Naive thymus-derived CD4-positive, alpha-beta T cell (primary cell): Measurements from ENCODE around the gene ITGB2. TPM values are rescaled to one million over a fixed set of nuclear protein-coding genes. Genes with fewer than 3 reads are reported as not detected.
A peak's percentile ranks its signal among the peaks of the same experiment; 100 is the strongest.

ENCODE experiments used
- ATAC-seq: fragments of 150-1000 bp; cut with Tn5 transposase; 2 replicates; pipeline ENCODE4 v1.10.0; 2021; ENCODE audit warnings: mild to moderate bottlenecking, moderate library complexity
- CTCF ChIA-PET: fragments of 350-600 bp; sonication (Branson Sonifier 250); formaldehyde crosslinking; loops from one replicate; lab custom pipeline; 2021; ENCODE audit warnings: antibody characterized with exemption; lab: Charles Lee
- POLR2A ChIA-PET: fragments of 350-600 bp; sonication (Branson Sonifier 250); formaldehyde crosslinking; loops from one replicate; lab custom pipeline; 2021; ENCODE audit warnings: antibody characterized with exemption, inconsistent platforms; lab: Charles Lee
- DNase-seq, 9 donors: peaks; one replicate each; pipeline versions ENCODE4 v3.0.0 to v3.0.0-alpha.2; 2020 to 2022; ENCODE audit warnings: mixed read lengths in 1 of 9
- H3K27ac ChIP-seq: one replicate; pipeline ENCODE4 v1.7.0; 2013; ENCODE audit warnings: mild to moderate bottlenecking, low read depth, low read length, moderate library complexity
- H3K27me3 ChIP-seq, 2 donors: one replicate each; pipeline ENCODE4 v1.7.0; 2013; ENCODE audit warnings: low read length in 2 of 2, mild to moderate bottlenecking in 2 of 2, moderate library complexity in 2 of 2; ENCODE audit not compliant: control insufficient read depth in 2 of 2, insufficient read depth in 2 of 2
- H3K36me3 ChIP-seq, 3 experiments: 1 replicate in 2 of 3; 2 replicates in 1 of 3; pipeline ENCODE4 v1.7.0; 2013; ENCODE audit warnings: low read length in 3 of 3, mild to moderate bottlenecking in 3 of 3, moderate library complexity in 1 of 3; ENCODE audit not compliant: insufficient read depth in 3 of 3, control insufficient read depth in 2 of 3
- H3K4me1 ChIP-seq, 2 donors: one replicate each; pipeline ENCODE4 v1.7.0; 2013; ENCODE audit warnings: low read length in 2 of 2, mild to moderate bottlenecking in 2 of 2, moderate library complexity in 1 of 2; ENCODE audit not compliant: control insufficient read depth in 2 of 2, insufficient read depth in 2 of 2
- H3K4me3 ChIP-seq: 2 replicates; pipeline ENCODE4 v1.7.0; 2013; ENCODE audit warnings: mild to moderate bottlenecking, low read length
- H3K9me3 ChIP-seq, 3 experiments: 1 replicate in 2 of 3; 2 replicates in 1 of 3; pipeline ENCODE4 v1.7.0; 2013; ENCODE audit warnings: low read length in 3 of 3; ENCODE audit not compliant: control insufficient read depth in 2 of 3
- H3K27ac Mint-ChIP-seq, 9 donors: one replicate each; pipeline ENCODE4 v1.8.0; 2020 to 2022; ENCODE audit warnings: mixed read lengths in 9 of 9, mild to moderate bottlenecking in 8 of 9, moderate library complexity in 5 of 9, inconsistent platforms in 2 of 9
- H3K27me3 Mint-ChIP-seq, 5 donors: one replicate each; pipeline ENCODE4 v1.8.0; 2021 to 2022; ENCODE audit warnings: mixed read lengths in 5 of 5, mild to moderate bottlenecking in 1 of 5
- H3K36me3 Mint-ChIP-seq, 5 donors: one replicate each; pipeline ENCODE4 v1.8.0; 2020 to 2022; ENCODE audit warnings: mixed read lengths in 5 of 5, mild to moderate bottlenecking in 3 of 5, inconsistent platforms in 1 of 5
- H3K4me1 Mint-ChIP-seq, 7 donors: one replicate each; pipeline ENCODE4 v1.8.0; 2020 to 2022; ENCODE audit warnings: mixed read lengths in 7 of 7, mild to moderate bottlenecking in 3 of 7, inconsistent platforms in 1 of 7
- H3K4me3 Mint-ChIP-seq, 10 donors: one replicate each; pipeline ENCODE4 v1.8.0; 2020 to 2022; ENCODE audit warnings: mild to moderate bottlenecking in 10 of 10, mixed read lengths in 10 of 10, moderate library complexity in 6 of 10, inconsistent platforms in 2 of 10
- H3K9me3 Mint-ChIP-seq, 11 donors: one replicate each; pipeline ENCODE4 v1.8.0; 2020 to 2022; ENCODE audit warnings: mixed read lengths in 11 of 11, mild to moderate bottlenecking in 4 of 11, inconsistent platforms in 1 of 11, moderate library complexity in 1 of 11
- intact Hi-C, 2 donors: fragments of 100-400 bp; cut with micrococcal nuclease; formaldehyde crosslinking; loops; one replicate each; pipeline ENCODE4 v1.15.1; 2023
- polyA plus RNA-seq, 2 donors: library from polyadenylated mRNA; unstranded; fragments of 300-500 nt; fragmentation: Illumina TruSeq; gene quantifications; one replicate each; pipeline ENCODE4 v1.2.3, GENCODE V29; 2021
- total RNA-seq, 6 experiments: library from RNA in 5 of 6; stranded (reverse) in 5 of 6; gene quantifications; 1 replicate in 5 of 6; 2 replicates in 1 of 6; pipeline ENCODE4 v1.2.3 and lab custom pipeline; 2021 to 2026

The ITGB2 gene
- total and polyA plus RNA-seq, 7 experiments from 2014 or later: 280 to 877 (median 459) TPM

- Histone ChIP-seq H3K36me3 (peaks cover 0 to 68% (median 4%) of the 10 kb centered on the region in 3 experiments), H3K27me3 (no peaks in the 10 kb centered on the region), H3K9me3 (no peaks in the 10 kb centered on the region), H3K4me1 (peaks cover under 1% of the 10 kb centered on the region in 2 donors), H3K27ac (no peak overlapping the region), H3K4me3 (no peak overlapping the region)
- no peak overlapping the region for H3K4me3 Mint-ChIP-seq
- peaks cover 12 to 26% (median 19%) of the 10 kb centered on the region in 7 donors for H3K4me1 Mint-ChIP-seq
- ChIA-PET CTCF (no interaction called here), POLR2A (no interaction called here)
- DNase-seq: no peak
- H3K9me3 Mint-ChIP-seq: no peaks in the 10 kb centered on the region
- no peak overlapping the region for H3K27ac Mint-ChIP-seq
- intact Hi-C loops: no loop called here
- H3K36me3 Mint-ChIP-seq: peaks cover 0 to 46% (median 17%) of the 10 kb centered on the region in 5 donors
- H3K27me3 Mint-ChIP-seq: no peaks in the 10 kb centered on the region
- ATAC-seq: no peak
These were observed 38.8 kb upstream of the ITGB2 start for GRCh38 chr21:44959376-44960091.

- Mint-ChIP-seq H3K9me3 (no peaks in the 10 kb centered on the region), H3K36me3 (peaks cover 0 to 43% (median 12%) of the 10 kb centered on the region in 5 donors), H3K27ac (no peak overlapping the region), H3K4me1 (peaks cover 3 to 20% (median 14%) of the 10 kb centered on the region in 7 donors), H3K27me3 (no peaks in the 10 kb centered on the region), H3K4me3 (no peak overlapping the region)
- CTCF ChIA-PET: interaction anchor here (0.6 to 2.3 kb wide), 2 partner anchors 164 to 170 kb away, joined by 3 to 8 read pairs; no protein-coding TSS in a partner anchor
- Histone ChIP-seq H3K9me3 (no peaks in the 10 kb centered on the region), H3K36me3 (peaks cover 0 to 77% (median 4%) of the 10 kb centered on the region in 3 experiments), H3K4me3 (no peak overlapping the region), H3K4me1 (no peaks in the 10 kb centered on the region), H3K27me3 (no peaks in the 10 kb centered on the region), H3K27ac (no peak overlapping the region)
- DNase-seq (no peak), ATAC-seq (no peak)
- intact Hi-C loops: no loop called here
- POLR2A ChIA-PET: no interaction called here
These were observed 37.9 kb upstream of the ITGB2 start for GRCh38 chr21:44958471-44959191.

GRCh38 chr21:44957901-44958451 is 37.3 kb upstream of the ITGB2 start:
- H3K36me3 Mint-ChIP-seq: peaks cover 0 to 40% (median 9%) of the 10 kb centered on the region in 5 donors
- DNase-seq (no peak), ATAC-seq (no peak)
- CTCF ChIA-PET: interaction anchor here (0.6 to 2.3 kb wide), 2 partner anchors 165 to 171 kb away, joined by 3 to 8 read pairs; no protein-coding TSS in a partner anchor
- Histone ChIP-seq H3K4me1 (no peaks in the 10 kb centered on the region), H3K27me3 (no peaks in the 10 kb centered on the region), H3K9me3 (no peaks in the 10 kb centered on the region), H3K36me3 (peaks cover 0 to 84% (median 4%) of the 10 kb centered on the region in 3 experiments), H3K27ac (no peak overlapping the region), H3K4me3 (no peak overlapping the region)
- H3K27ac Mint-ChIP-seq: no peak overlapping the region
- no peak overlapping the region for H3K4me3 Mint-ChIP-seq
- H3K4me1 Mint-ChIP-seq: peaks cover 0 to 15% (median 11%) of the 10 kb centered on the region in 7 donors
- H3K27me3 Mint-ChIP-seq: no peaks in the 10 kb centered on the region
- intact Hi-C loops: no loop called here
- POLR2A ChIA-PET: no interaction called here
- H3K9me3 Mint-ChIP-seq: no peaks in the 10 kb centered on the region

- Mint-ChIP-seq H3K4me3 (no peak overlapping the region), H3K4me1 (peaks cover 0 to 12% (median 9%) of the 10 kb centered on the region in 7 donors), H3K9me3 (no peaks in the 10 kb centered on the region), H3K27me3 (no peaks in the 10 kb centered on the region), H3K36me3 (peaks cover 0 to 34% (median 7%) of the 10 kb centered on the region in 5 donors), H3K27ac (peak overlapping the region in 2 of 9 donors; percentile 22 to 49)
- no peaks in the 10 kb centered on the region for H3K4me1 ChIP-seq
- H3K4me3 ChIP-seq: no peak overlapping the region
- H3K27me3 ChIP-seq: no peaks in the 10 kb centered on the region
- DNase-seq (no peak), ATAC-seq (no peak)
- H3K36me3 ChIP-seq: peaks cover 0 to 86% (median 4%) of the 10 kb centered on the region in 3 experiments
- ChIA-PET CTCF (interaction anchor here (0.9 to 2.3 kb wide), 2 partner anchors 171 to 174 kb away, joined by 3 to 8 read pairs; no protein-coding TSS in a partner anchor), POLR2A (interaction anchor here (1.1 kb wide), 1 partner anchor 164 kb away, joined by 3 read pairs; no protein-coding TSS in a partner anchor)
- H3K27ac ChIP-seq: no peak overlapping the region
- intact Hi-C loops: no loop called here
- H3K9me3 ChIP-seq: no peaks in the 10 kb centered on the region
These were observed 36.5 kb upstream of the ITGB2 start for GRCh38 chr21:44957047-44957831.

- CTCF ChIA-PET: interaction anchor here (0.9 to 2.3 kb wide), 2 partner anchors 172 to 175 kb away, joined by 3 to 8 read pairs; no protein-coding TSS in a partner anchor
These were observed 35.8 kb upstream of the ITGB2 start for GRCh38 chr21:44956356-44957046.

More at GRCh38 chr21:44956356-44957046, 35.8 kb upstream of the ITGB2 start:
- H3K4me1 Mint-ChIP-seq: peaks cover 0 to 12% (median 8%) of the 10 kb centered on the region in 7 donors
- no peaks in the 10 kb centered on the region for H3K4me1 ChIP-seq
- H3K27me3 Mint-ChIP-seq: no peaks in the 10 kb centered on the region
- H3K27ac ChIP-seq: no peak overlapping the region
- no peak overlapping the region for H3K4me3 Mint-ChIP-seq
- peaks cover 0 to 90% (median 4%) of the 10 kb centered on the region in 3 experiments for H3K36me3 ChIP-seq
- peak overlapping the region in 2 of 9 donors; percentile 22 to 43 for H3K27ac Mint-ChIP-seq
- no peaks in the 10 kb centered on the region for H3K27me3 ChIP-seq
- no peak for DNase-seq
- H3K4me3 ChIP-seq: no peak overlapping the region
- no peak for ATAC-seq
- POLR2A ChIA-PET: interaction anchor here (1.1 kb wide), 1 partner anchor 163 kb away, joined by 3 read pairs; no protein-coding TSS in a partner anchor
- H3K9me3 Mint-ChIP-seq: no peaks in the 10 kb centered on the region
- H3K36me3 Mint-ChIP-seq: peaks cover 0 to 30% (median 6%) of the 10 kb centered on the region in 5 donors
- intact Hi-C loops: no loop called here
- no peaks in the 10 kb centered on the region for H3K9me3 ChIP-seq
